ENCODE measurements around the gene KIAA0513.

KIAA0513 gene

GRCh38 chr16:85057948-85058347 lies 30.4 kb downstream of the KIAA0513 start:
- TF ChIP-seq POLR2A (IDR thresholded peaks at IDR 0.05; ENCODE audit: extremely low read depth, insufficient read length) (no peak), CTCF (IDR thresholded peaks at IDR 0.05; ENCODE audit: low read depth, low read length) (no peak), MYC (IDR thresholded peaks at IDR 0.05; ENCODE audit: low read depth, low read length) (no peak), MAX (IDR thresholded peaks at IDR 0.05; ENCODE audit: low read depth, low read length) (no peak)
- DNase-seq (ENCODE audit: low read depth), result no peak
- H3K4me3 ChIP-seq (ENCODE audit: low read depth, low read length), result no peak overlapping the region

GRCh38 chr16:85058909-85059308 lies 31.3 kb downstream of the KIAA0513 start:
- no peak overlapping the region for H3K4me3 ChIP-seq (ENCODE audit: low read depth, low read length)
- TF ChIP-seq CTCF (IDR thresholded peaks at IDR 0.05; ENCODE audit: low read depth, low read length) (no peak), POLR2A (IDR thresholded peaks at IDR 0.05; ENCODE audit: extremely low read depth, insufficient read length) (no peak), MYC (IDR thresholded peaks at IDR 0.05; ENCODE audit: low read depth, low read length) (no peak), MAX (IDR thresholded peaks at IDR 0.05; ENCODE audit: low read depth, low read length) (no peak)
- DNase-seq (ENCODE audit: low read depth), result no peak

- TF ChIP-seq MAX (IDR thresholded peaks at IDR 0.05; ENCODE audit: low read depth, low read length) (no peak), MYC (IDR thresholded peaks at IDR 0.05; ENCODE audit: low read depth, low read length) (no peak), POLR2A (IDR thresholded peaks at IDR 0.05; ENCODE audit: extremely low read depth, insufficient read length) (no peak), CTCF (IDR thresholded peaks at IDR 0.05; ENCODE audit: low read depth, low read length) (no peak)
- DNase-seq (ENCODE audit: low read depth), result peak; percentile 67
- H3K4me3 ChIP-seq (ENCODE audit: low read depth, low read length), result no peak overlapping the region
Measured at GRCh38 chr16:85061566-85061965, 34.0 kb downstream of the KIAA0513 start.

GRCh38 chr16:85062323-85062722 lies 34.7 kb downstream of the KIAA0513 start:
- TF ChIP-seq CTCF (IDR thresholded peaks at IDR 0.05; ENCODE audit: low read depth, low read length), result no peak
- TF ChIP-seq MYC (IDR thresholded peaks at IDR 0.05; ENCODE audit: low read depth, low read length), result no peak
- H3K4me3 ChIP-seq (ENCODE audit: low read depth, low read length), result no peak overlapping the region
- peak; percentile 56 for DNase-seq (ENCODE audit: low read depth)

- no peak for TF ChIP-seq MYC (IDR thresholded peaks at IDR 0.05; ENCODE audit: low read depth, low read length)
- TF ChIP-seq POLR2A (IDR thresholded peaks at IDR 0.05; ENCODE audit: extremely low read depth, insufficient read length), result no peak
- no peak for TF ChIP-seq CTCF (IDR thresholded peaks at IDR 0.05; ENCODE audit: low read depth, low read length)
- no peak for TF ChIP-seq MAX (IDR thresholded peaks at IDR 0.05; ENCODE audit: low read depth, low read length)
- DNase-seq (ENCODE audit: low read depth), result no peak
- H3K4me3 ChIP-seq (ENCODE audit: low read depth, low read length), result no peak overlapping the region
Measured at GRCh38 chr16:85062845-85063244, 35.2 kb downstream of the KIAA0513 start.

- no peak for DNase-seq (ENCODE audit: low read depth)
- no peak for TF ChIP-seq POLR2A (IDR thresholded peaks at IDR 0.05; ENCODE audit: extremely low read depth, insufficient read length)
- H3K4me3 ChIP-seq (ENCODE audit: low read depth, low read length), result no peak overlapping the region
Measured at GRCh38 chr16:85064186-85064585, 36.6 kb downstream of the KIAA0513 start.
